Memory B cell (primary cell): ENCODE measurements around the gene IL20RA.

ENCODE experiments used
- ATAC-seq: fragments of 150-1000 bp; cut with Tn5 transposase; 2 replicates; pipeline ENCODE4 v1.10.0; 2021; ENCODE audit warnings: low read depth, mild to moderate bottlenecking, moderate library complexity
- DNase-seq, 2 donors: peaks; one replicate each; pipeline ENCODE4 v3.0.0; 2022; ENCODE audit warnings: low spot score in 2 of 2
- H3K27ac Mint-ChIP-seq: one replicate; pipeline ENCODE4 v1.8.0; 2022; ENCODE audit warnings: mild to moderate bottlenecking, moderate library complexity, mixed read lengths
- H3K27me3 Mint-ChIP-seq: one replicate; pipeline ENCODE4 v1.8.0; 2022; ENCODE audit warnings: mixed read lengths
- H3K36me3 Mint-ChIP-seq: one replicate; pipeline ENCODE4 v1.8.0; 2022; ENCODE audit warnings: mild to moderate bottlenecking, mixed read lengths
- H3K4me1 Mint-ChIP-seq: one replicate; pipeline ENCODE4 v1.8.0; 2022; ENCODE audit warnings: mixed read lengths
- H3K4me3 Mint-ChIP-seq: one replicate; pipeline ENCODE4 v1.8.0; 2022; ENCODE audit warnings: mild to moderate bottlenecking, moderate library complexity, mixed read lengths
- H3K9me3 Mint-ChIP-seq: one replicate; pipeline ENCODE4 v1.8.0; 2022; ENCODE audit warnings: mixed read lengths

Gene IL20RA

GRCh38 chr6:137006056-137006455 lies 38.7 kb downstream of the IL20RA start:
- Mint-ChIP-seq H3K36me3 (no peaks in the 10 kb centered on the region), H3K4me1 (no peaks in the 10 kb centered on the region), H3K27ac (no peak overlapping the region), H3K9me3 (no peaks in the 10 kb centered on the region), H3K27me3 (peaks cover 8% of the 10 kb centered on the region), H3K4me3 (no peak overlapping the region)
- ATAC-seq (no peak), DNase-seq (no peak)

- H3K4me3 Mint-ChIP-seq = no peak overlapping the region
- no peak for ATAC-seq
- H3K27ac Mint-ChIP-seq = no peak overlapping the region
- no peaks in the 10 kb centered on the region for H3K9me3 Mint-ChIP-seq
- no peaks in the 10 kb centered on the region for H3K36me3 Mint-ChIP-seq
- no peaks in the 10 kb centered on the region for H3K4me1 Mint-ChIP-seq
- no peak for DNase-seq
- H3K27me3 Mint-ChIP-seq = peaks cover 8% of the 10 kb centered on the region
Observed at GRCh38 chr6:137005073-137005472, 39.7 kb downstream of the IL20RA start.

- peaks cover 6% of the 10 kb centered on the region for H3K27me3 Mint-ChIP-seq
Observed at GRCh38 chr6:137002505-137002904, 42.3 kb downstream of the IL20RA start.

GRCh38 chr6:137001977-137002302 lies 42.8 kb downstream of the IL20RA start:
- H3K9me3 Mint-ChIP-seq = no peaks in the 10 kb centered on the region
- DNase-seq (no peak), ATAC-seq (no peak)
- no peaks in the 10 kb centered on the region for H3K4me1 Mint-ChIP-seq
- peaks cover 6% of the 10 kb centered on the region for H3K27me3 Mint-ChIP-seq
- H3K27ac Mint-ChIP-seq = no peak overlapping the region
- H3K4me3 Mint-ChIP-seq = no peak overlapping the region
- H3K36me3 Mint-ChIP-seq = no peaks in the 10 kb centered on the region

More at GRCh38 chr6:137002505-137002904, 42.3 kb downstream of the IL20RA start:
- Mint-ChIP-seq H3K9me3 (no peaks in the 10 kb centered on the region), H3K4me3 (no peak overlapping the region), H3K36me3 (no peaks in the 10 kb centered on the region), H3K27ac (no peak overlapping the region), H3K4me1 (no peaks in the 10 kb centered on the region)
- DNase-seq (no peak), ATAC-seq (no peak)

GRCh38 chr6:137001299-137001976 lies 43.3 kb downstream of the IL20RA start:
- no peak overlapping the region for H3K27ac Mint-ChIP-seq
- H3K9me3 Mint-ChIP-seq = no peaks in the 10 kb centered on the region
- no peak overlapping the region for H3K4me3 Mint-ChIP-seq
- peaks cover 6% of the 10 kb centered on the region for H3K27me3 Mint-ChIP-seq
- ATAC-seq (no peak), DNase-seq (no peak)
- no peaks in the 10 kb centered on the region for H3K4me1 Mint-ChIP-seq
- H3K36me3 Mint-ChIP-seq = no peaks in the 10 kb centered on the region

GRCh38 chr6:137000825-137001224 lies 43.9 kb downstream of the IL20RA start:
- ATAC-seq = no peak
- Mint-ChIP-seq H3K27me3 (peaks cover 6% of the 10 kb centered on the region), H3K27ac (no peak overlapping the region), H3K4me1 (no peaks in the 10 kb centered on the region), H3K36me3 (no peaks in the 10 kb centered on the region), H3K4me3 (no peak overlapping the region), H3K9me3 (no peaks in the 10 kb centered on the region)
- DNase-seq = no peak

- DNase-seq = no peak
- ATAC-seq = no peak
- Mint-ChIP-seq H3K27ac (no peak overlapping the region), H3K36me3 (no peaks in the 10 kb centered on the region), H3K4me1 (no peaks in the 10 kb centered on the region), H3K9me3 (no peaks in the 10 kb centered on the region), H3K4me3 (no peak overlapping the region), H3K27me3 (peaks cover 15% of the 10 kb centered on the region)
Observed at GRCh38 chr6:136995521-136995920, 49.2 kb downstream of the IL20RA start.

- H3K27ac Mint-ChIP-seq = no peak overlapping the region
- H3K4me1 Mint-ChIP-seq = no peaks in the 10 kb centered on the region
- no peaks in the 10 kb centered on the region for H3K9me3 Mint-ChIP-seq
- no peak overlapping the region for H3K4me3 Mint-ChIP-seq
- peaks cover 15% of the 10 kb centered on the region for H3K27me3 Mint-ChIP-seq
- H3K36me3 Mint-ChIP-seq = no peaks in the 10 kb centered on the region
- no peak for DNase-seq
- ATAC-seq = no peak
Observed at GRCh38 chr6:136994782-136995181, 50.0 kb downstream of the IL20RA start.

- no peak for ATAC-seq
- H3K4me3 Mint-ChIP-seq = no peak overlapping the region
- DNase-seq = no peak
- H3K27ac Mint-ChIP-seq = no peak overlapping the region
- no peaks in the 10 kb centered on the region for H3K36me3 Mint-ChIP-seq
- no peaks in the 10 kb centered on the region for H3K4me1 Mint-ChIP-seq
- H3K9me3 Mint-ChIP-seq = no peaks in the 10 kb centered on the region
- H3K27me3 Mint-ChIP-seq = peaks cover 23% of the 10 kb centered on the region
Observed at GRCh38 chr6:136992113-136992512, 52.7 kb downstream of the IL20RA start.

GRCh38 chr6:136991646-136992045 lies 53.1 kb downstream of the IL20RA start:
- Mint-ChIP-seq H3K4me3 (no peak overlapping the region), H3K4me1 (no peaks in the 10 kb centered on the region), H3K27ac (no peak overlapping the region), H3K27me3 (peaks cover 23% of the 10 kb centered on the region), H3K9me3 (no peaks in the 10 kb centered on the region), H3K36me3 (no peaks in the 10 kb centered on the region)
- DNase-seq (no peak), ATAC-seq (no peak)

- peaks cover 26% of the 10 kb centered on the region for H3K27me3 Mint-ChIP-seq
- DNase-seq (no peak), ATAC-seq (no peak)
- no peak overlapping the region for H3K27ac Mint-ChIP-seq
- no peaks in the 10 kb centered on the region for H3K36me3 Mint-ChIP-seq
- H3K4me1 Mint-ChIP-seq = no peaks in the 10 kb centered on the region
- H3K4me3 Mint-ChIP-seq = no peak overlapping the region
- H3K9me3 Mint-ChIP-seq = no peaks in the 10 kb centered on the region
Observed at GRCh38 chr6:136990754-136991153, 54.0 kb downstream of the IL20RA start.

- no peak for ATAC-seq
- Mint-ChIP-seq H3K4me3 (no peak overlapping the region), H3K27me3 (peaks cover 26% of the 10 kb centered on the region), H3K4me1 (no peaks in the 10 kb centered on the region), H3K36me3 (no peaks in the 10 kb centered on the region), H3K27ac (no peak overlapping the region), H3K9me3 (no peaks in the 10 kb centered on the region)
- DNase-seq = no peak
Observed at GRCh38 chr6:136990242-136990578, 54.6 kb downstream of the IL20RA start.

GRCh38 chr6:136989571-136990241 lies 55.1 kb downstream of the IL20RA start:
- DNase-seq (no peak), ATAC-seq (peak; percentile 34)
- Mint-ChIP-seq H3K27me3 (peaks cover 26% of the 10 kb centered on the region), H3K9me3 (no peaks in the 10 kb centered on the region), H3K4me3 (no peak overlapping the region), H3K36me3 (no peaks in the 10 kb centered on the region), H3K4me1 (no peaks in the 10 kb centered on the region), H3K27ac (no peak overlapping the region)

- ATAC-seq = no peak
- no peak overlapping the region for H3K27ac Mint-ChIP-seq
- peaks cover 24% of the 10 kb centered on the region for H3K27me3 Mint-ChIP-seq
- no peaks in the 10 kb centered on the region for H3K4me1 Mint-ChIP-seq
- no peak for DNase-seq
- no peaks in the 10 kb centered on the region for H3K36me3 Mint-ChIP-seq
- no peaks in the 10 kb centered on the region for H3K9me3 Mint-ChIP-seq
- no peak overlapping the region for H3K4me3 Mint-ChIP-seq
Observed at GRCh38 chr6:136987526-136987925, 57.2 kb downstream of the IL20RA start.

GRCh38 chr6:136985502-136985901 lies 59.3 kb downstream of the IL20RA start:
- Mint-ChIP-seq H3K27ac (no peak overlapping the region), H3K36me3 (no peaks in the 10 kb centered on the region), H3K4me1 (no peaks in the 10 kb centered on the region), H3K4me3 (no peak overlapping the region), H3K9me3 (no peaks in the 10 kb centered on the region), H3K27me3 (peaks cover 17% of the 10 kb centered on the region)
- ATAC-seq = no peak
- DNase-seq = no peak
